DMS 273 (cell line): ENCODE results near the gene PCDHGA4.
"Not testable (repeated sequence)": the region's sequence is repeated elsewhere in the genome, so short reads cannot be mapped to it uniquely, and the experiment has no call there.

Source experiments
- DNase-seq: peaks from one replicate; lab custom pipeline; 2025; ENCODE audit not compliant: unreplicated experiment; lab: John Stamatoyannopoulos, UW

The PCDHGA4 gene

DNA sequence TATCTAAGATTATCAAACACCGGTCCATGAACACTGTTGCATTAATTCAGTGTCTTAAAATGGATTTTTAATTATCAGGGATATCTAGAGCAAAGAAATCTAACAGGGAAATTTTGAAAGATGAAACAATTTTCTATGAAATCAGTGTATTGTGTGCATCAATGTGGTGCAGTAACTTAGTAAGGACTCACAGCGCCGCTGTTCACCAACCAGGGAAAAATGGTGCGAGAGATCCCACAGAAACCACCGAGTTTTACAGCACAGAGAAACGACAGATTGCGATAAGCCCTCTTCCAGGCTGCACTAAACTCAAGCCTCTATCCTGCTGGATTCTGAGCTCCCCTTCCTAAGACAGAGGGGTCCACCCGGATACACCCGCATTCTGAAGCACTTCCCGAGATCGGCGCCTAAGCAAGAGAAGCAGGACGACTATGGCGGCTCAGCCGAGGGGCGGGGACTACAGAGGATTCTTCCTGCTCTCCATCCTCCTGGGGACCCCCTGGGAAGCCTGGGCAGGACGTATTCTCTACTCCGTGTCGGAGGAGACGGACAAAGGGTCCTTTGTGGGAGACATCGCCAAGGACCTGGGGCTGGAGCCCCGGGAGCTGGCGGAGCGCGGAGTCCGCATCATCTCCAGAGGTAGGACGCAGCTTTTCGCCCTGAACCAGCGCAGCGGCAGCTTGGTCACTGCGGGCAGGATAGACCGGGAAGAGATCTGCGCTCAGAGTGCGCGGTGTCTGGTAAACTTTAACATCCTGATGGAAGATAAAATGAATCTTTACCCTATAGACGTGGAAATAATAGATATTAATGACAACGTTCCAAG is 27.9 kb downstream of the PCDHGA4 start, which contains the start of gene PCDHGA7:
Gene PCDHGA7, plus strand, starts transcription at position 274 of the 826 bp plus-strand sequence. Its CDS starts 158 bp downstream, at position 432.
- DNase-seq: no peak

GRCh38 chr5:141383345-141383744 is 28.5 kb downstream of the PCDHGA4 start:
- no peak for DNase-seq

GRCh38 chr5:141384471-141385267 is 29.8 kb downstream of the PCDHGA4 start:
- no peak for DNase-seq

DNA sequence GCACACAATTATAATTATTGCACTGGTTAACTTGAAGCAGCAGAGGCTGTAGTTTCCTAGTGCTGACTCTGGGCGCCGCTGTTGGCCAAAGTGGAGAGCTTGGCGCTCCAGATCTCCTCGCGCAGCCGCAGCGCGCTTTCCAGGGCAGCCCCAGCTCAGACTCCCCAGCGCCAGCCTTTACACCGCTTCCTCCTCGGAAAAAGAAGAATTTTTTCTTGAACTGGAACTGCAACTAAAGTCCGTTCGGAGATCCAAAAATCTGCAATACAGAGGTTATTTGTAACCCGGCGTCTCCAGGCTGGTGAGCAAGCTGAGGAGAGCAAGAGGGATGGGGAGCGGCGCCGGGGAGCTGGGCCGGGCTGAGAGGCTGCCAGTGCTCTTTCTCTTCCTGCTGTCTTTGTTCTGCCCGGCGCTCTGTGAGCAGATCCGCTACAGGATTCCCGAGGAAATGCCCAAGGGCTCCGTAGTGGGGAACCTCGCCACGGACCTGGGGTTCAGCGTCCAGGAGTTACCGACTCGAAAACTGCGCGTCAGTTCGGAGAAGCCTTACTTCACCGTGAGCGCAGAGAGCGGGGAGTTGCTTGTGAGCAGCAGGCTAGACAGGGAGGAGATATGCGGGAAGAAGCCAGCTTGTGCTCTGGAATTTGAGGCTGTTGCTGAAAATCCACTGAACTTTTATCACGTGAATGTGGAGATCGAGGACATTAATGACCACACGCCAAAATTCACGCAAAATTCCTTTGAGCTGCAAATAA is 32.9 kb downstream of the PCDHGA4 start, which contains the start of gene PCDHGB4:
Gene PCDHGB4, plus strand, starts transcription at position 142 of the 755 bp plus-strand sequence. Its CDS starts 187 bp downstream, at position 329.
- DNase-seq: not testable (repeated sequence)

GRCh38 chr5:141388661-141389060 is 33.8 kb downstream of the PCDHGA4 start:
- no peak for DNase-seq

GRCh38 chr5:141389153-141390042 is 34.6 kb downstream of the PCDHGA4 start:
- DNase-seq: no peak

DNA sequence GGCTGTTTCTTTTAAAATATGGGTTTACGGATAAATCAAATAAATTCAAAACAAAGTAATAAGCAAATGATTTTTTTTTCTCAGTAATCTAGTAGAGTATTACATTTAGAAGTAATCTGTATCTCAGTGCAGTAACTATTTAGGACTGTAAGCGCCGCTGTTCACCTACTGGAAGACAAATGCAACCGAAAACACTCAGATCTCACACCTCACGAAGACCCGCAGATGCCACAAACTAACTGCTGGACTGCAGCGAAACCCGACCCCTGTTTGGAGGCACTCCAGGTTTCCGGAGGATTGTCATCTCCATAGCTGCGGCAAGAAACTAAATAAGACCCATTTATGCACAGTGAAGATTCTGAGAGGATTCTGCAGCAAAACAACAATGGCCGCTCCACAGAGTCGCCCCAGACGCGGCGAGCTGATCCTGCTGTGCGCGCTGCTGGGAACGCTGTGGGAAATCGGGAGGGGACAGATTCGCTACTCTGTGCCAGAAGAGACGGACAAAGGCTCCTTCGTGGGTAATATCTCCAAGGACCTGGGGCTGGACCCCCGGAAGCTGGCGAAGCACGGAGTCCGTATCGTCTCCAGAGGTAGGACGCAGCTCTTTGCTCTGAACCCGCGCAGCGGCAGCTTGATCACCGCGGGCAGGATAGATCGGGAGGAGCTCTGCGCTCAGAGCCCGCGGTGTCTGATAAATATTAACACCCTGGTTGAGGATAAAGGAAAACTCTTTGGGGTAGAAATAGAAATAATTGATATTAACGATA is 37.8 kb downstream of the PCDHGA4 start, which contains the start of gene PCDHGA8:
Gene PCDHGA8, plus strand, starts transcription at position 205 of the 770 bp plus-strand sequence. Its CDS starts 181 bp downstream, at position 386.
- peak; percentile 46 for DNase-seq

GRCh38 chr5:141393267-141393666 is 38.4 kb downstream of the PCDHGA4 start:
- no peak for DNase-seq

GRCh38 chr5:141394401-141395187 is 39.8 kb downstream of the PCDHGA4 start:
- not testable (repeated sequence) for DNase-seq

- DNase-seq: not testable (repeated sequence)
Observed at GRCh38 chr5:141397756-141398551, 43.1 kb downstream of the PCDHGA4 start, which contains the start of gene PCDHGB5. TSS of gene PCDHGB5 (plus strand) at chr5:141397947. CDS start at chr5:141398128, 181 bp downstream.

DNA sequence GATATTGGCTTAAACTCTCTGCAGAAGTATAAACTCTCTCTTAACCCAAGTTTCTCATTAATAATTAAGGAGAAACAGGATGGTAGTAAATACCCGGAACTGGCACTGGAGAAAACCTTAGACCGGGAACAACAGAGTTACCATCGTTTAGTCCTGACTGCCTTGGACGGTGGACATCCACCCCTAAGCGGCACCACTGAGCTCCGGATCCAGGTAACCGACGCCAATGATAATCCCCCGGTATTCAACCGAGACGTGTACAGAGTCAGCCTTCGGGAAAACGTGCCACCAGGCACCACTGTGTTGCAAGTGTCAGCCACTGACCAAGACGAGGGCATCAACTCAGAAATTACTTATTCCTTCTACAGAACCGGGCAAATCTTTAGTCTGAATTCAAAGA is 43.8 kb downstream of the PCDHGA4 start:
- no peak for DNase-seq

DNA sequence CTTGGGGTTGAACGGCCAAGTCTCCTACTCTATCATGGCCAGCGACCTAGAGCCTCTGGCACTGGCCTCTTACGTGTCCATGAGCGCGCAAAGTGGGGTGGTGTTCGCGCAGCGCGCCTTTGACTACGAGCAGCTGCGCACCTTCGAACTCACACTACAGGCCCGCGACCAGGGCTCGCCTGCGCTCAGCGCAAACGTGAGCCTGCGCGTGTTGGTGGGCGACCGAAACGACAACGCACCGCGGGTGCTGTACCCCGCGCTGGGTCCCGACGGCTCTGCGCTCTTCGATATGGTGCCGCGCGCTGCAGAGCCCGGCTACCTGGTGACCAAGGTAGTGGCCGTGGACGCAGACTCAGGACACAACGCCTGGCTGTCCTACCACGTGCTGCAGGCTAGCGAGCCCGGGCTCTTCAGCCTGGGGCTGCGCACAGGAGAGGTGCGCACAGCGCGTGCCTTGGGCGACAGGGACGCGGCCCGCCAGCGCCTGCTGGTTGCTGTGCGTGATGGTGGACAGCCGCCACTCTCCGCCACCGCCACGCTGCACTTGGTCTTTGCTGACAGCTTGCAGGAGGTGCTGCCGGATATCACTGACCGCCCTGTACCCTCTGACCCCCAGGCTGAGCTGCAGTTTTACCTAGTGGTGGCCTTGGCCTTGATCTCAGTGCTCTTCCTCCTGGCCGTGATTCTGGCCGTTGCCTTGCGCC is 44.9 kb downstream of the PCDHGA4 start:
- DNase-seq: no peak

DNA sequence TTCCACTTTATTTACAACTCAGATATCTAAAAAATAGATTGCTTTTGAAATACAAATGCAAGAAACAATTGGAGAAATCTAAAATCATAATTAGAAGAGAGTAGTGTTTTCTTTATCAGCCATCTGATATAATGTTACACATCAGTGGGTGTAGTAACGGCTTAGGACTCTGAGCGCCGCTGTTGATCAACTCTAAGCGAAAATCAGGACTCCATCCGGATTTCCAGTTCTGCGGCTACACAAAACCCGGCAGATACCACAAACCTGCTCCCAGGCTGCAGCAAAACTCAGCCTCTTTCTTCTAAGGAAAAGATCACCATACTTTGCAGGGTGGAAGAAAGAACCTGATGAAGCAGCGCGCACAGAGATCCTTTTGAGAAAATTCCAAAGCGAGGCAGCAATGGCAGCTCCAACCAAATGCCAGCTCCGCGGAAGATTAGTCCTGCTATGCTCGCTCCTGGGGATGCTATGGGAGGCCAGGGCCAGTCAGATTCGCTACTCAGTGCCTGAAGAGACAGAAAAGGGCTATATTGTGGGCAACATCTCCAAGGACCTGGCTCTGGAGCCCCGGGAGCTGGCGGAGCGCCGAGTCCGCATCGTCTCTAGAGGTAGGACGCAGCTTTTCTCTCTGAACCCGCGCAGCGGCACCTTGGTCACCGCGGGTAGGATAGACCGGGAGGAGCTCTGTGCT is 47.9 kb downstream of the PCDHGA4 start, which contains the start of gene PCDHGA9:
Gene PCDHGA9, plus strand, starts transcription at position 226 of the 691 bp plus-strand sequence. Its CDS starts 175 bp downstream, at position 401.
- DNase-seq: peak; percentile 51

DNA sequence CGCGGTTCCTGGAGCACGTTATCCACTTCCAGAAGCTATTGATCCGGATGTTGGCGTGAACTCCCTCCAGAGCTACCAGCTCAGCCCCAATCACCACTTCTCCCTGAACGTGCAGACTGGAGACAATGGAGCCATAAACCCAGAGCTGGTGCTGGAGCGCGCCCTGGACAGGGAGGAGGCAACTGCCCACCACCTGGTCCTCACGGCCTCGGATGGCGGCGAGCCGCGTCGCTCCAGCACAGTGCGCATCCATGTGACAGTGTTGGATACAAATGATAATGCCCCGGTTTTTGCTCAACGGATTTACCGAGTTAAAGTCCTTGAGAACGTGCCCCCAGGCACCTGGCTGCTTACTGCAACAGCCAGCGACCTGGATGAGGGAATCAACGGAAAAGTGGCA is 48.6 kb downstream of the PCDHGA4 start:
- no peak for DNase-seq
